Epithelial cell of proximal tubule (primary cell): ENCODE data around the gene FOXP2. TPM values are rescaled to one million over a fixed set of nuclear protein-coding genes. Genes with fewer than 3 reads are reported as not detected.
A peak's percentile ranks its signal among the peaks of the same experiment; 100 is the strongest.

ENCODE experiments used
- DNase-seq: peaks from one replicate; pipeline ENCODE4 v3.0.0-alpha.2; 2011; ENCODE audit warnings: low read depth
- H3K4me3 ChIP-seq: 2 replicates; pipeline ENCODE4 v1.5.1; 2011; ENCODE audit warnings: low read depth, mild to moderate bottlenecking, low read length
- CTCF ChIP-seq: conservative IDR thresholded peaks from 2 replicates; pipeline ENCODE4 v1.5.1; 2012; ENCODE audit warnings: low read depth, mild to moderate bottlenecking, low read length
- total RNA-seq: library from RNA; depleted of rRNA; stranded (reverse); fragments of >200 nt; gene quantifications from 2 replicates; pipeline ENCODE4 v1.2.3, GENCODE V29; 2015

The FOXP2 gene
- total RNA-seq, 1 donor from 2014 or later = 0.06 TPM

DNA sequence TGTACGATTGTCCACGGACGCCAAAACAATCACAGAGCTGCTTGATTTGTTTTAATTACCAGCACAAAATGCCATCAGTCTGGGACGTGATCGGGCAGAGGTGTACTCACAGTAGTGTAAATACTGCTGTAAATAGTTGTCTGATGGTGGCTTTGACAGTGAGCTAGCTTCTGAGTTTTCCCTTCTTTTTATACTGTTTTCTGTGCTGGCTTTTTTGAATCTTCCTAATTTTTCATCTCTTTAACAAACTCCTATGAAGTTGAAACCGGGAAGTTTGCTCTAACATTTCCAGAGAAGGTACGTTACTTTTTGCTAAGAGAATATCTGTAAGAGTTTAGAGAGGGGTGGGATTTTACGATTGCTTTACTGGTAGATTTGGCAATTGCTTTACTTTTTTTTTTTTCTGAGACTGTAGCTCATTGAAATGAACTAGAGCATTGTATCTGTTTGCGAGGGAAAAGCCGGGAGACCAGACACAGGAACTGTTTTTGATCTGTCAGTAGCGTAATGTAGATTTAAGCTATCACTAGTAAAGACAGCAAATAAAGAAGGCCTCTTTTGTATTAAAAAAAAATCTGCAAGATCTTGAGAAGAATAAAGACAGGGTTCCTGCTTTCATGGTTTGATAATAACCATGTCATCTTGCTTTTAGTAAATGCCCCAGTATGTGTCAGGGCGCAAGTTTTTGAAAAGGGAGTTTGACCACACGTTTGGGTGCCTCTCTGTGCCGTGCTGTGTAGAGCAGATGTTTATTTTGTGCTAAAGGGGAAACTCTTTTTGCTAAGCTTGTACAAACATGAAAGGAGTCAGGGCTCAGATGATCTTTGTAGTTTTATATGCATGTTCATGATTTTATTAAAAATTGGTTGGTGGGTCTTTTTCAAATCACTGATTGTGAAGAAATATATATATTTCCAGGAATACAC, 712 bp downstream of the FOXP2 start:
- TF ChIP-seq CTCF = no peak
- peak overlapping the region; percentile 41 for H3K4me3 ChIP-seq
- no peak for DNase-seq

DNA sequence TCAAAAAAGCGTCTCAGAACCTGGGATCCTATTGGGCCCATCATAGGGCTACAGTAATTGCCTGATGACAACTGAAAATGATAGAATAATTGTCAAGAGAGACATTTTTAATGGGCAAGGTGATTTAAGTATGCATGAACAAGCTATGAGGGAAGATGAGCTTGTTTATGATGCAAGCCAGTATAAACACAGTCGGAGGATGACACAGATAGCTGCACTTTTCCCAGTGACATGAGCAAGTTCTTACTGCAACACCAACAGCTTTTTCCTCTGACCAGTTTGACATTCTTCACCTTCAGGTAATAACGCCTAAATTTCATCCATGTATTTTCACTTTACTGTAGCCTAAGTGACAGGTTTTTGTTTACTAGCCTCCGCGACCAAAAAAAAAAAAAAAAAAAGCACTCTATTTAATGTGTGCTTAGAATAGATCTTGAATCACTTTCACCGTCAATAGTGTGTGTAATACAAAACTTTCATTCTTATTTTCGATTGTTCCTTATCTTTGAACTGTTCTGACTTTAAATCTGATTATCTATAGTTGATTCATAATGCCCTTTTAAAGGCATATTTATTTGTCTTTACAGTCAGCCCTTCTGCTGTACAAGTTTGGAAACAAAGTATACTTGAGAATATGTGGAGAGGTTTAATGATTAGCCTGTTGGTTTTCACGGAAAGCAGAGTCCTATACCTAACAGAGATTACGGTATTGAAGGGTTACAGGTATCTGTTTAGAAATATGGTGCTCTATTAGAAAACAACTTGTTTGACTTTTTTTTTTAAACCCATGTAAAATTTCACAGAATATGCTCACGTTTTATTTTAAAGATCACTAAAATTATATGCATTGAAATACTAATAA, 1.7 kb downstream of the FOXP2 start:
- no peak for TF ChIP-seq CTCF
- no peak for DNase-seq
- no peak overlapping the region for H3K4me3 ChIP-seq

- no peak overlapping the region for H3K4me3 ChIP-seq
- DNase-seq = no peak
- no peak for TF ChIP-seq CTCF
Observed at GRCh38 chr7:114417290-114417689, 2.7 kb downstream of the FOXP2 start.

DNA sequence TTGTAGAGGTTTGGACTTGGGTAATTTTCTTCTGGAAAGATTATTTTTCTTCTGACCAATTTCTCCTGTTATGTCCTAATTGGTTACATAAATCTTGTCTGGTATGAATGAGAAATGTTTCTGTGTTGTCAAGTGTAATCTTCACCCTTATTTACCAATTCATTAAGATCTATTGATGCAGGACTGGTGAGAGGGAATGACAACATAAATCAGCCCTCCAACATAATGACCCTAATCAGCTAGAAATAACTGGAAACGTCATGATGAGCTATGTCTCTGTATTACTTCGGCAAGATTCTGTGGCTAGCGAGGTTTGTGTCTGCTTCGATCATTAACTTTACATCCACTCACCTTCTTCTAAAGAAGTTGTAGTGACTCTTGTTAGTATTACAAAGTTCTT, 3.5 kb downstream of the FOXP2 start:
- H3K4me3 ChIP-seq = no peak overlapping the region
- no peak for TF ChIP-seq CTCF
- no peak for DNase-seq

- no peak for TF ChIP-seq CTCF
- no peak overlapping the region for H3K4me3 ChIP-seq
- no peak for DNase-seq
Observed at GRCh38 chr7:114419441-114420272, 5.0 kb downstream of the FOXP2 start.
